Smooth muscle cell of bladder (primary cell): ENCODE measurements around the gene SHLD2. TPM values are rescaled to one million over a fixed set of nuclear protein-coding genes. Genes with fewer than 3 reads are reported as not detected.

ENCODE experiments used
- total RNA-seq: library from RNA; depleted of rRNA; stranded (reverse); fragments of >200 nt; gene quantifications from 2 replicates; pipeline ENCODE4 v1.2.3, GENCODE V29; 2014

The SHLD2 gene, protein sequence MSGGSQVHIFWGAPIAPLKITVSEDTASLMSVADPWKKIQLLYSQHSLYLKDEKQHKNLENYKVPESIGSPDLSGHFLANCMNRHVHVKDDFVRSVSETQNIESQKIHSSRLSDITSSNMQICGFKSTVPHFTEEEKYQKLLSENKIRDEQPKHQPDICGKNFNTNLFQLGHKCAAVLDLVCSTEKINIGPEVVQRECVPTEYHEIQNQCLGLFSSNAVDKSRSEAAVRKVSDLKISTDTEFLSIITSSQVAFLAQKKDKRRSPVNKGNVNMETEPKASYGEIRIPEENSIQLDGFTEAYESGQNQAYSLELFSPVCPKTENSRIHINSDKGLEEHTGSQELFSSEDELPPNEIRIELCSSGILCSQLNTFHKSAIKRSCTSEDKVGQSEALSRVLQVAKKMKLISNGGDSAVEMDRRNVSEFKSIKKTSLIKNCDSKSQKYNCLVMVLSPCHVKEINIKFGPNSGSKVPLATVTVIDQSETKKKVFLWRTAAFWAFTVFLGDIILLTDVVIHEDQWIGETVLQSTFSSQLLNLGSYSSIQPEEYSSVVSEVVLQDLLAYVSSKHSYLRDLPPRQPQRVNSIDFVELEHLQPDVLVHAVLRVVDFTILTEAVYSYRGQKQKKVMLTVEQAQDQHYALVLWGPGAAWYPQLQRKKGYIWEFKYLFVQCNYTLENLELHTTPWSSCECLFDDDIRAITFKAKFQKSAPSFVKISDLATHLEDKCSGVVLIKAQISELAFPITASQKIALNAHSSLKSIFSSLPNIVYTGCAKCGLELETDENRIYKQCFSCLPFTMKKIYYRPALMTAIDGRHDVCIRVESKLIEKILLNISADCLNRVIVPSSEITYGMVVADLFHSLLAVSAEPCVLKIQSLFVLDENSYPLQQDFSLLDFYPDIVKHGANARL
- 22.0 and 22.9 TPM in 2 replicates for total RNA-seq

DNA sequence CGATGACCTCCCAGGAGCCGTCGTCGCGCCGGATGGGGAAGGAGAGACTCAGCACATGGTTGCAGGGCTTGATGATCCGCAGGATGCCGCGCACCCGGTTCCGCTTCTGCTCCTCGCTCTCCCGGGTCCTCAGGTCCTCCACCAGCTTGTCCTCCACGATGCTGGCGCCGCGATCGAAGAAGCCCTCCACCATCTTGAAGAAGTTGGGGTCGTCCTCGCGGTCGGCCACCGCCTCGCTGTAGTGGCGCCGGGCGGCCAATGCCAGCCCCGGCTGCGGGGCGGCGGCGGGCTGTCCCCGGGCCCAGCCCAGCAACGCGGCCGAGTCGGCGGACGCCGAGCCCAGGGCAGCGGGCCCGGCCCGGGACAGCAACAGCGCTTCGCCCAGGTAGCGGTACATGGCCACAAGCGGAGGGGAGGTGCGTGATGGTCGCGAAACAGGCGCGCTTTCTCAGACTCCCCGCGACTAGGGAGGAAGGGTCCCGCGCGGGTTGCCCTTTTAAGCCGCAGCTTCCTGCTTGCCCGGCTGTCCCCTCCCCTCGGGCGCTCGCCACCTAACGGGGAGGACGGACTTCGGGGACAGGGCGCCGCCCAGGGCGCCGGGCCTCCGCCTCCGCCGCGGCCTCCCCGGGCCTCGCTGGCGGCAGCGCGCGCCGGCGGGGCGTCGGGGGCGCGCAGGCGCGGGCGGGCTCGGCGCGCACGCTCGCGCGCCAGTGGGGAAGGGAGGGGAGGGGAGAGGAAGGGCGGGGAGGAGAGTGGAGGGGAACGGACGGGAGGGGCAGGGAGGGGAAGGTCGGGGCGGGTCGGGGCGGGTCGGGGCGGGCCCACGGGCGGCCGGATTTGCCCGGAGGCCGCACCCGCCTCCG lies at the start of gene SHLD2, which contains the start of gene GLUD1:
Gene SHLD2, plus strand, starts transcription at position 834 of the 863 bp plus-strand sequence. CDS start 56,149 bp downstream, outside the sequence.
Gene GLUD1, minus strand, starts transcription at position 471 of the 863 bp plus-strand sequence. Its CDS starts 74 bp downstream, at position 397.

DNA sequence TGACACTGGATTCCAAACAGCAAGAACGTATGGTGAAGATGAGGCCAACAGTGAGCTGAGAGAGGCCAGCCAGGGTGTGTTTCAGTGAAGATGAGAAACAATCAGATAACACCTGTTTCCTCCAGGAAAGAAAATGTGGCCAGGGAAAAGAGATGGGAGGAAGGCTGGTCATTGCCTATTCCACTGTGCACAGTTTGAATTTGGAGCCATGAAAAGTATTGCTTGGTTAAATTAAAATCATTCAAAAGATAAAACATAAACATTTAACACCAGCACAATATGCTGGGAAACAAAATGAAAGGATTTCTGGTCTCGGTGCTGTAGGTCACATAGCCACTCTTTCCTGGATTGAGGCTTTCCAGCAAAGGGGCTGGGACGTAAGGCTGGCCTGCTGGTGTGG lies 130.1 kb downstream of the SHLD2 start, which contains the start of gene NUTM2A:
Gene NUTM2A, plus strand, starts transcription at position 301 of the 400 bp plus-strand sequence. CDS start 383 bp downstream, outside the sequence.

Other genes starting within 250 kb of the SHLD2 start
- gene MMRN2, start 137.6 kb upstream of the SHLD2 start, total RNA-seq = 1.7 and 1.8 TPM in 2 replicates
- gene SNCG, start 136.6 kb upstream of the SHLD2 start, total RNA-seq = 16.5 and 23.8 TPM in 2 replicates
- gene ADIRF, start 126.7 kb upstream of the SHLD2 start, total RNA-seq = 107 and 110 TPM in 2 replicates
- gene FAM25A, start 74.9 kb upstream of the SHLD2 start, total RNA-seq = not detected in 2 replicates
- 218 and 273 TPM in 2 replicates for gene GLUD1, start 363 bp upstream of the SHLD2 start, total RNA-seq
- gene NUTM2A, start 130.2 kb downstream of the SHLD2 start, total RNA-seq = 0.28 and 0.37 TPM in 2 replicates